Activated CD4-positive, alpha-beta T cell treated with anti-CD3 and anti-CD28 coated beads, Interleukin-2, amount 50 U/mL, for 4 hours (primary cell): ENCODE data around the gene DNMT3L.
"Not testable (repeated sequence)": the region's sequence is repeated elsewhere in the genome, so short reads cannot be mapped to it uniquely, and the experiment has no call there.

ENCODE experiments used
- DNase-seq, 2 experiments: peaks; one replicate each; pipeline ENCODE4 v3.0.0-alpha.2; 2020

The DNMT3L gene

DNA sequence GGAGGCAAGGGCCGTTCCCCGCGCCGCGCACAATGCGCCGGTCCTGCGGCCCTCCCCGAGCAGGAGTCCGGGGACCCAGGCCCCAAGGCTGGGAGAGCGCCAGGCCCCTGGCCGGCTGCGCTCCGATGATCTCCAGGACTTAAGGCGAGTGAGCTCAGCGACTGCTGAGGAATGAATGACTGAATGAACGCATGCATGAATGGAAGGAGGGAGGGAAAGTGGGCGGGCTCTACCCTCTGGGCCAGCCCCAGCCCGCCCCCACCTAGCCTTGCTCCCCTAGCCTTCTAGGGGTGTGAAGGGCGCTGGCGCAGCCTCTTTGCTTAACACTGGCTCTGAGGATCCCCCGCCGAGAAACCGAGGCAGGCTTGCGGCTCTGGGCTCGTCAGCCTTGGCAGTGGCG is 20.4 kb downstream of the DNMT3L start:
- not testable (repeated sequence) for DNase-seq

DNA sequence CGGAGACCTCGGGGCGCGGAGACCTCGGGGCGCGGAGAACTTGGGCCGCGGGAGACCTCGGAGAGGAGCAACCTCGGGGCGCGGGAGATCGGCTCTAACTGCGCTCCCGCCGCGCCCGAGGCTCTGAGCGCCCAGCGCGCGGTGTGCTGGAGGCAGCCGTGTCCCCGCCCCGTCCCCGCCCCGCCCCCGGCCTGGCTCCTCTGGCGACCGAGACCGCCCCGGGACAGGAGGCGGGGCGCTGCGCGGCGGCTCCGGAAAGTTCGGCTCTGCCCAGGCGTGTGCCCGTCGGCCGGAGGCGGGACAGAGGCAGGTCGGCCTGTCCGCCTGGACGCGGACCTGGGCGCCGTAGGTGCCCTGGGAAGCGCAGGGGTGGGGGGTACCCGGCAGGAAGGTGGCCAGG is 20.9 kb downstream of the DNMT3L start, which contains the start of gene ICOSLG:
Gene ICOSLG (minus strand): TSS at position 102 of the 400 bp plus-strand sequence. CDS start 126 bp downstream, outside the sequence.
- not testable (repeated sequence) for DNase-seq

DNA sequence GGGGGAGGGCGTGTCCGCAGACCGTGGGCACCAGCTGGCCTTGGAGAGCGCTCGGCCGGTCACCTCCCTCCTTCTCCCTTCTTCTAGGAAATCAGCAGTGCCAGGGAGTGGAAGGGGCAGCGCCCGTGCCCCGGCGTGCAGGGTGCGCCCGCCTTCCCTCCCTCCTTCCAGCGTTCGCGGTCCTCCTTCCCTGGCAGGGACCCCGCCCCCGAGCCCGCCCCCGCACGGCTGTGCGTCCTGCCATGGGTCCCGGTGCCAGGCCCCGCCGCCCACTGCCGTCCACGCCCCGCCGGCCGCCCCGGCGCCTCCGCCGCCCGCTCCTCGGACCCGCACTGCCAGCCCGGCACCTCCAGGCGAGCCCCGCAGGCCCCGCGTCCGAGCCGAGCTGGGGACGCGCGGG is 21.3 kb downstream of the DNMT3L start:
- not testable (repeated sequence) for DNase-seq

DNA sequence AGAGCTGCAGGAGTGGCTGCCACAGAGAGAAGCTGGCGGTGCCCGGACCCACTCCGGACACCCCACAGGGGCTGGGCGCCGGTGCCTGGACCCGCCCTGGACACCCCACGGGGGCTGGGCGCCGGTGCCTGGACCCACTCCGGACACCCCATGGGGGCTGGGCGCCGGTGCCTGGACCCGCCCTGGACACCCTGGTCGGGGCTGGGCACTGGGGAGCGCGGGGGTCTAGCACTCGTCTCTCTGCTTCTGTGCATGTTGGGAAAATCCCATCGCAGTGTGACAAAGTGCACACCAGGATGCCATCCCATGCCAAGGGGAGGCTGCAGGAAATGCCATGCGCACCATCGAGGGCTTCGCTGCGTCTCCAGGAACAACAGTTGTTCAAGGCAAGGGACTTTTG is 32.1 kb downstream of the DNMT3L start:
- not testable (repeated sequence) for DNase-seq

DNA sequence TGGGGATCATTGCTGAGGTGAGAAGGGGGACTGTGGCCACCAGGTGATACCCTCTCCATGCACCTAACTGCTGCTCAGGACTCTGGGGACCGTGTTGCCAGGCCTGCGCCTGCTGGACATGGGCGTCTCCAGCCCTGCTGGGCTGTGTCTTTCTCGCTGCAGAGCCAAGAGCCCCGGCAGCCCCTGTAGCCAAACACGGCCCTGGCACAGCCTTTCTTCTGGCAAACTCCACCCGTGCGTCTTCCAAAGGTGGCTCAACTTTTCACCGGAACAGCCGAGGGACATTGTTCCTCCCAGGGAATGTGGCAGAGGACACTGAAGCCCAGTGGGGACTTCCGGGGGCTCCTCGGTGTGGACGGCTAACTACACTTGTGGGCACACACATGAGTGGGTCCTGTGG is 33.6 kb downstream of the DNMT3L start:
- not testable (repeated sequence) for DNase-seq

DNA sequence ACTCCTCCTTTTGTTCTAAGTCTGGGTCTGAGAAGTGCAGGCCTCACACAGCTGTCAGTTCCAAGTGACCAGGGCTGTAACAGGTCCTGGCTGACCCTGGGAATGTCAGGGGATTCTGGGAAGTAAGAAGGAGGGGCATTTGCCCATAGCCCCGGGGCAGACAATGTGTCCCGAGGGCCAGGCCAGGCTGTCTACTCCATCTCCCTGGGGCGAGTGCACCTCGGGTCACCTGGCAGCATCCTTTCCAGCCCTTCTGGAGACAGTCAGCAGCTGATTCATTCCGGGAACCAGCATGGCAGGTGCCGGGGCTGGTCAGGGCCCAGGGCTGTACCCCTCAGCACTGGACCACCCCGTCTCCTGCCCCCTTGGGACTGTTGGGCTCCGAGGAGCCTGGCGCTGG is 34.1 kb downstream of the DNMT3L start:
- not testable (repeated sequence) for DNase-seq

DNA sequence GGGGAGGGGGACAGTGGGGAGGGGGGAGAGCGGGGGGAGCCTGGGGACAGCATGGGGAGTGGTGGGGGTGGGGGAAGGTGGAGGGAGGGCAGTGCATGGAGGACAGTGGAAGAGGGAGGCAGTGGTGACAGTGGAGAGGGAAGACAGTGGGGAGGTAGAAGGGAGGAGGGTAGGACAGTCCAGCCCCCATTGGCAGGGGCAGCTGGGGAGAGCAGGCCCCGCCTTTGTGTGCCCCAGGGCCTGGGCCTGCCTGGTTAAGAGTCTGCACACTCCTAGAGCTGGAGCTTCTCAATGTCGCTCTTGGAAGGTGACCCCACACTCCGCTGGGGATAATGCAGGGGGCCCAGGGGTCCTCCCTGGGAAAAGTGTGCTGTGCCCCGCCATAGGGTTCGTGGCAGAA is 36.1 kb downstream of the DNMT3L start:
- DNase-seq, result not testable (repeated sequence)

DNA sequence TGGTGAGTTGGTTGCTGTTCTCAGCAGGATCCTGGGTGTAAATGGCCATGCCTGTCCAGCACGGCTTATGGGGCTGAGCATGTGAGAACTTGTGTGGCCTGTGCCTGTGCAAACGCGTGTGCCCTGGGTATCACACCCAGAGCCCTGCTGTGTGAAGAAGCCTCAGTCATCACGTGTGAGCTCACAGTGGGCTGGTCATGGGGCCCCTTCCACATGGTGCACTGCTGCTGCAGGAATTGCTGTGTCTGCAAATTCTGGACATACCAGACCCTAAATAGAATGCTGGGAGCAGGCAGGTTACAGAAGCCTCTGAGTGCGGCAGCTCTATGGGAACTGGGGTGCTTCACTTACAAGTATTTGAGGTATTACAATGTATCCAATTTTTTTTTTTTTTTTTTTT is 38.4 kb downstream of the DNMT3L start:
- not testable (repeated sequence) for DNase-seq

DNA sequence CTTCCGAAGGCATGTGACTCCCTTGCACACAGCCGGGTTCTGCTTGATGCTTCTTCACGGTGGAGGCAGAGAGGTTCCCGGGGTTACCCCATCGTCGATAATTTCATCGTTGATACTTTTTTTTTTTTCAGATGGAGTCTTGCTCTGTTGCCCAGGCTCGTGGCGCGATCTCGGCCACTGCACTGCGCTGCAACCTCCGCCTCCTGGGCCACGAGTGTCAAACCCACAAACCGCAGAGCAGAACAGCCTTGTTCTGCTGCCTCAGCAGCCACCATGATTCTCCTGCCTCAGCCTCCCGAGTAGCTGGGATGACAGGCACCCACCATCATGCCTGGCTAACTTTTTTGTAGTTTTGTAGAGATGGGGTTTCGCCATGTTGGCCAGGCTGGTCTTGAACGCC is 41.0 kb downstream of the DNMT3L start:
- not testable (repeated sequence) for DNase-seq

DNA sequence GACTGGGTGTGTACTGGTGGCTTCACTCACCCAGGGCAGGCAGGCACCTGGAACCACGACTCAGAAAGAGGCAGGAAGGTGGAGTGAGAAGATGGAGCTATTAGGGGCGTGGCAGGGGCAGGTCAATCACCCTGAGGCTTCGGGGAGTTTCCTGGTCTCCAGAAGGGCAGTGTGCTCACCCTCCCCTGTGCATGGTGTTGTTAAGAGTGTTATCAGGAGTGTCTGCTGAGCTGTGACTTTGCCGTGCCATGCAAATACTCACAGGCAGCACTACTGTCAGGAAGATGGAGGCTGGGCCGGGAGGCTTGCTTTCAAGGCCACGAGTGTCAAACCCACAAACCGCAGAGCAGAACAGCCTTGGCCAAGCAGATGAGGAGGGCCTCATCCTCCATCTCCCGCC is 43.2 kb downstream of the DNMT3L start:
- not testable (repeated sequence) for DNase-seq

DNA sequence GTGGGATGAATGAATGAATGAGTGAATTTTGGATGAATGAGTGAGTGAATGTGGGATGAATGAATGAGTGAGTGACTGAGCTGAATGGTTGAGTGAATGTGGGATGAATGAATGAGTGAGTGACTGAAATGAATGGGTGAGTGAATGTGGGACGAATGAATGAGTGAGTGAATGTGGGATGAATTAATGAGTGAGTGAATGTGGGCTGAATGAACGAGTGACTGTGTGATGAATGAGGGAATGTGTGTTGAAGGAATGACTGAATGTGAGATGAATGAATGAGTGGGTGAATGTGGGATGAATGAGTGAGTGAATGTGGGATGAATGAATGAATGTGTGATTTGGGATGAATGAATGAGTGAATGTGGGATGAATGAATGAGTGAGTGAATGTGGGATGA is 49.7 kb downstream of the DNMT3L start:
- DNase-seq, result not testable (repeated sequence)

DNA sequence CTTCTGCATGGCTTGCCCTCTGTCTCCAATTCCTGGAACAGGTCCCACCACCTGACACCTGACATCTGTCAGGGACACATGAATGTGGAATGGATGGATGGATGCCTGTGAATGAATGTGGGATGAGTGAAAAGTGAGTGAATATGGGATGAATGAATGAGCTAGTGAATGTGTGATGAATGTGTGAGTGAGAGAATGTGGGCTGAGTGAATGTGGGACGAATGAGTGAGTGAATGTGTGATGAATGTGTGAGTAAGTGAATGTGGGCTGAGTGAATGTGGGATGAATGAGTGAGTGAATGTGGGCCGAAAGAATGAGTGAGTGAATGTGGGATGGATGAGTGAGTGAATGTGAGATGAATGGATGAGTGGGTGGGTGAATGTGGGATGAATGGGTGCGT is 50.1 kb downstream of the DNMT3L start:
- not testable (repeated sequence) for DNase-seq

DNA sequence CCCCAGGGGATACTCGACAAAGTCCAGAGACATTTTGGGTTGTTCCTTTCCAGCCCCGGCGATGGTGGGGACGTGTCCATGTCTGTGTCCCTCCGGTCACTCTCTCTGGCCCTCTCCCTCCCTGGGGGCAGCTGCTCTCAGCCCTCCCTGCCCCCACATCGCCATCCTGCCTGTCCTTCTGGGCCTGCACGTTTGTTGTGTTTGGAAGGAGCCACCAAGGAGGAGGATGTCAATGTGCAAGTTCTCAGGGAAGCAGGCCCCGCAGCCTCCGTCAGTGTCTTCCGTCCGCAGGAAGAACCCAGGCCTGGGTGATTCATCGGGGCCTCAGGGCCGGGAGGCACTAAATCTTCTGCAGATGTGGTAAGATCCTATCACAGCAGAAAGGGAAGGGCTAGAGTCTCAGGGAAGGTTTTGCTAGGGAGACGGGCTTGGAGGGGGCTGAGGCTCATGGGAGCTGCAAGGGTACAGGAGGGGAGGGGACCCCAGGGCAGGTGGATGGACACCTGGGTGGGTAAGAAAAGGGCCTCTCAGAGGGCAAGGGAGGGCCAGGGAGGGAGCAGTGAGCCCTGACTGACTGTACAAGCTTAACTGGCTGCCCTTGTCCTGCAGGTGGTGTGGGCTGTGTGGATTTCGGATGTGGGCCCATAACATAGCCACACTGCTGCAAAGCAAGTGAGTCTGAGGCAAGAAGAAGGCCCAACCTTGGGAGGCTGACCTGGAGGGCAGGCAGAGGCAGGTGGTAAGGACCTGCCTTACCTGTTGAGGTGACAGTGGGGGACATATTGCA is 53.6 kb downstream of the DNMT3L start:
- DNase-seq, result not testable (repeated sequence)

DNA sequence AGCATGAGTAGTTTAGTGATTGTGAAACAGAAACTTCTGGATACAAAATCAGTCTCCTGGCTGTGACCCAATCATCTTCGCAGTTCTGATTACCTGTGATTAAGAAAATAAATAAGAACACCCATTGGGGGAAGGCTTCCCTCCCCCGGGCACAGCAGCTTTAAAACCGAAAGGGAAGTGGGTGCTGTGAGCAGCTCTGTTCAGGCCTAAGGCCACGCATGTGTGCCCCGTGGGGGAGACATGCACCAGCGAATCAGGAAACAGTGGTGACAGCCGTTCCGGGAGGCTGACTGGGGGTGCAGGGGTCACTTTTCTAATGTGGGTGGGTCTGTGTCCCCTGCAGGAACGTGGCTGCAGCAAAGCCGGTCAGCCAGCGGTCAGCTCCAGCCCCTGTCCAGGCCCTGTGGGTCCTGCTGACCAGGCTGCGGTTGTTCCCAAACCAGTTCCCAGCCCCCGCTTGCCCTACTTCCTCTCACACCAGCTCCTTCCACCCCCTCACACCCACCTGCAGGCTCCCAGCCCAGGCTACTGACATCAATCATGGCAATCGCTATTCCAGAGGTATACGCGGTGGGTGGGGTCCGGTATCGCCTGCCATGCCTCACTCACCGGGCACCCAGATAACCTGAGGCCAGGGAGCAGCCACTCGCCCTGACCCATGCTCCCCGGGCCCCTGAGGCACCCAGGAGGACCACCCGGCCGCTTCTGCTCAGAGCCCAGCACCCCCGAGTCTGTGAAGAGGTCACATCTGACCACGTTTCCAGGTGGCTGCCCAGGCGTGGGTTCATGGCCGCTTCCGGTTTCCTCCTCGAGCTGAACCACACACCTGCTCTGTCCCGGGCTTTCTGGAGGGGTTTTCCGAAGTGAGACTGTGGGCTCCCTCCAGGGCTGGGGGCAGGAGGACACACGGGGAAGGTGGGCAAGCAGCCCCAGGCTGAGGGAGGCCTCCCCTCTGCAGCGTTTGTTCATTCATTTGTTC is 54.7 kb downstream of the DNMT3L start:
- not testable (repeated sequence) for DNase-seq

DNA sequence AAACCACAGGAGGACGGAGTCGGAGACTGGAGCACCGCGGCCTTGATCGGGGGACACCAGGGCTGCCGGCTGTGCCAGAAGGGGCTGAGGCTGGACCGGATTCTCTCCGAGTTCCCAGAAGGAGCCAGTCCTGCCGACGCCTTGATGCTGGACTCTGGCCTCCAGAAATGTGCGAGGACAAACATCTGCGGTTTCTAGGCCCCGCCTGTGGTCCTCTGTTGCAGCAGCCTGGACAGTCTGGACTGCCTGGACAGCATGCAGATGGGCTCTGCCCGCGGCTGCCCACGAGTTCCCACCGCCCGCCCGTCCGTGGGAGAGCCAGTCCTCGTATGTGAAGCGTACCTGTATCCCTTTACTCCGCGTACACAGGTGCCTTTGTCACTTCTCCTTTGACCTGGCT is 55.5 kb downstream of the DNMT3L start:
- not testable (repeated sequence) for DNase-seq

DNA sequence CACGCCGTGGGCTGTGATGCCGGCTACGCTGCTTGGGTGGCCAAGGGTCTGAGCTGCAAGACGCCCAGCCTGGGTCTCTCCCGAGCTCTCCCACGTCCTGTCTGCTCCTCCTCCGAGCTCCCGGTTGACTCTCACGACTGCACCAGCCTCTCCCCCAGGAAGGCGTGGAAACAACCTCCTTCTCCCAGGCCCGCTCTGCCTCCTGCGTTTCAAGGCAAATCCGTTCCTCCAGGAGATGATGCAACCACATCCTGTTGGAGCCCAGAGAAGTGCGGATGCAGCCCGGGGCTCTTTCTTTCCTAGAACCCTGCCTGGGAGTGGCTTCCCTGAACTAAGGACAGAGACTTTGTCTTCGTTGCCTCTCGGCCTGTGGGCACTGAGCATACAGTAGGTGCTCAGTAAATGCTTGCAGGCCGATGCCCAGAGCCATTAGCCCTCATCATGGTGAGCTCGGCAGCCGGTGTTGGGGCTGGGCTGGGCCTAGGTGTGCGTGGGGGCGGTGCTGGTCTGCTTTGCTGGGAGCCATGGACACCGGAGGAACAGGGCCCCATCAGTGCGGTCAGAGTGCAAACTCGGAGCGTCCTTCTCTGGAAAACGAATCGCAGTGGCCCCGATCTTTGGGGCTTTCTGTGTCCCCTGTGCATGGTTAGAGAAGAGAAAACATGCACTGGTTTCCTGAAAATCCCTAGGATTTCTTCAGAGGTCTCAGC is 59.0 kb downstream of the DNMT3L start:
- not testable (repeated sequence) for DNase-seq

DNA sequence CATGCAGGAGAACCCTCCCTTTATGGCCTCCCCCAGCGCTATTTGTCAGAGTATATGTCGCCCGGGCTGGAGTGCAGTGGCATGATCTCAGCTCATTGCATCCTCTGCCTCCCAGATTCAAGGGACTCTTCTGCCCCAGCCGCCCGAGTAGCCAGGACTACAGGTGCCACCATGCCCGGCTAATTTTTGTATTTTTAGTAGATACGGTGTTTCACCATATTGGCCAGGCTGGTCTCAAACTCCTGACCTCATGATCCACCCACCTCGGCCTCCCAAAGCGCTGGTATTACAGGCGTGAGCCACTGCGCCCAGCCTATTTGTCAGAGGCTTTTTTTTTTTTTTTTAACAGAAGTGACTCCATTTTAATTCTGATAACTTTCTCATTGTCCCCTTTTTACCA is 61.7 kb downstream of the DNMT3L start:
- not testable (repeated sequence) for DNase-seq

DNA sequence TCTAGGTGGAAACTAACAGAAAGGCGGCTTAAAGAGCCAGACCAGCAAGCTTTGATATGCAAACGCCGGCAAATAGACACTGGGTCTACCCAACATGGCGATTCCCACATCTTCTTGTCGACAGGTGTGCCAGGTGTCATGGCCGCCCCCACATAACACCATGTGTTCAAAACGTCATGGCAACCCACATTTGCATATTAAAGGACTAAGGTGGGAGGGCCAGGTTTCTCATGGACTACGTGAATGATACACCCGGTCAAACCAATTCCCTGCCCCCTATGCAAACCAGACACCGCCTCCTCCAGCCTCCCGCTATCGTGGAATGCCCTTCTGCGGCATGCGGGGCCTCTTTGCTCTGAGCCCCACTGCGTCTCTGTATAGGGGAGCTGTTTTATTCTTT is 62.2 kb downstream of the DNMT3L start:
- no peak for DNase-seq

DNA sequence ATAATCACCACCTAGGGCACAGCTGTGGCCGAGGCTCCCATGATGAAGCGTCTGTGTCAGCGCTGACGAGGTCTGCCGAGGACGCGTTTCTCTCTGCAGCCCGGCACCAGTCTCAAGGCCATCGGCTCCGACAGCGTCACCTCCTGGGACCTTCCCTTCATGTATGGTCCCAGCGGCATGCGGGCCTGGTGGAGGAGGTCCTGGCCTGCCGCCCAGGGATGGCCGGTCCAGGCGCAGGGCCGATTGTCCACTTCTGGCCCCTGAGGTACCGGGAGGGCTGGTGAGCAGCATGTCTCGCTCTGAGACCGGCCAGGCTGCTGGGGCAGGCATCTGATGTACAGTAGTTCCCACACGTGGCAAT is 64.6 kb downstream of the DNMT3L start:
- not testable (repeated sequence) for DNase-seq
